ENCODE data around the gene ST3GAL3. TPM values are rescaled to one million over a fixed set of nuclear protein-coding genes. Genes with fewer than 3 reads are reported as not detected.

ST3GAL3 gene
- total RNA-seq, 6 experiments from 2014 or later: 6.4 to 14.2 (median 12.0) TPM

- no peaks in the 10 kb centered on the region for H3K27me3 ChIP-seq
- no peak for ATAC-seq
- no peaks in the 10 kb centered on the region for H3K36me3 ChIP-seq
Observed at GRCh38 chr1:43791243-43791642, 83.9 kb downstream of the ST3GAL3 start.

GRCh38 chr1:43796111-43796581 lies 88.8 kb downstream of the ST3GAL3 start:
- ATAC-seq: no peak
- intact Hi-C loops (cut with DNase I): no loop called here
- 70% methylated on average over 1 of the region's 1 CpG for WGBS (ENCODE audit: insufficient coverage, low coverage, low lambda C conversion rate, missing lambda C conversion rate)

More at GRCh38 chr1:43791243-43791642, 83.9 kb downstream of the ST3GAL3 start:
- intact Hi-C loops (cut with DNase I): no loop called here
- DNase-seq: no peak
- no peak overlapping the region for H3K27ac ChIP-seq
- no peak for TF ChIP-seq POLR2A (IDR thresholded peaks at IDR 0.05)
- TF ChIP-seq CTCF (IDR thresholded peaks at IDR 0.05): no peak
- no peaks in the 10 kb centered on the region for H3K4me1 ChIP-seq
- 94% methylated on average over 2 of the region's 2 CpGs for WGBS (ENCODE audit: insufficient coverage, low coverage, low lambda C conversion rate, missing lambda C conversion rate)
- H3K4me3 ChIP-seq: no peak overlapping the region
- no peaks in the 10 kb centered on the region for H3K9me3 ChIP-seq

GRCh38 chr1:43797891-43798290 lies 90.6 kb downstream of the ST3GAL3 start:
- no peak for DNase-seq
- H3K27ac ChIP-seq: no peak overlapping the region
- ATAC-seq: no peak
- no peaks in the 10 kb centered on the region for H3K9me3 ChIP-seq
- no peak overlapping the region for H3K4me3 ChIP-seq
- H3K4me1 ChIP-seq: no peaks in the 10 kb centered on the region
- WGBS (ENCODE audit: insufficient coverage, low coverage, low lambda C conversion rate, missing lambda C conversion rate): 49% methylated on average over 3 of the region's 3 CpGs
- intact Hi-C loops (cut with DNase I): no loop called here
- no peaks in the 10 kb centered on the region for H3K27me3 ChIP-seq
- H3K36me3 ChIP-seq: no peaks in the 10 kb centered on the region
- TF ChIP-seq CTCF (IDR thresholded peaks at IDR 0.05) (no peak), POLR2A (IDR thresholded peaks at IDR 0.05) (no peak)

More at GRCh38 chr1:43796111-43796581, 88.8 kb downstream of the ST3GAL3 start:
- no peak for TF ChIP-seq POLR2A (IDR thresholded peaks at IDR 0.05)
- TF ChIP-seq CTCF (IDR thresholded peaks at IDR 0.05): no peak
- H3K27ac ChIP-seq: no peak overlapping the region
- H3K27me3 ChIP-seq: no peaks in the 10 kb centered on the region
- H3K9me3 ChIP-seq: no peaks in the 10 kb centered on the region
- no peaks in the 10 kb centered on the region for H3K4me1 ChIP-seq
- DNase-seq: no peak
- no peaks in the 10 kb centered on the region for H3K36me3 ChIP-seq
- no peak overlapping the region for H3K4me3 ChIP-seq

GRCh38 chr1:43799656-43800635 lies 92.6 kb downstream of the ST3GAL3 start:
- WGBS (ENCODE audit: insufficient coverage, low coverage, low lambda C conversion rate, missing lambda C conversion rate): 91% methylated on average over 3 of the region's 4 CpGs
- intact Hi-C loops (cut with DNase I): no loop called here
- DNase-seq (no peak), ATAC-seq (peak in 1 of 4 donors; percentile 38)
- Histone ChIP-seq H3K27ac (no peak overlapping the region), H3K4me1 (no peaks in the 10 kb centered on the region), H3K9me3 (no peaks in the 10 kb centered on the region), H3K36me3 (no peaks in the 10 kb centered on the region), H3K27me3 (no peaks in the 10 kb centered on the region), H3K4me3 (no peak overlapping the region)
- TF ChIP-seq CTCF (IDR thresholded peaks at IDR 0.05): no peak
- TF ChIP-seq POLR2A (IDR thresholded peaks at IDR 0.05): no peak

All from right lobe of liver (tissue), 6 donors.